Measurements from ENCODE around the gene TMEM51.

DNA sequence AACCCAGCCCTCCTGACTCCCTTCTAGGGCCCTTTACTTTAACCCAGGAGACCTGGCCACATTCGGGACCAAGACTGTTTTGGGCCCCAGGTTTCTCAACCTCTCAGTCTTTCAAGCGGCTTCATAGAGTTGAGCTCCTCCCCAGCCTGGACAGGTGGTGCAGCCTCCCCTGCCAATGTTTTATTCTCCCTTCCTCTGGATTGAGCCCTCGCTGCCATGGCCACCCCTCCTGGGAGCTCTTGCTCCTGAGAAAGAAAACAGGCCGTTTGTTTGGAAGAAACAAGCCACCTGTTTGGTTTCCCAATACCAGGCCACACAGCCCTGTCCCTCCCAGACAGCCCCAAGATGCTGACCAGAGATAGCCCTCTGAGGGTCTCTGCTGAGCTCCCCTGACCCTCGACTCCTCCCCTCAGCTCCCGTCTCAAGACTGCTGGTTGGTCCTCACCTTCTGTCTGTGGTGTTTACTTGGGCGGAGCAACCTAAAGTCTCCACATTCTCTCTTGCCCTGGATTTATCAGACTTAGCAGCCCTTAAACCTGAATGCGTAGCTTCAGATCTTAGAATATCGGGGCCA is 3.3 kb downstream of the TMEM51 start:
- TF ChIP-seq, protein P1, sequence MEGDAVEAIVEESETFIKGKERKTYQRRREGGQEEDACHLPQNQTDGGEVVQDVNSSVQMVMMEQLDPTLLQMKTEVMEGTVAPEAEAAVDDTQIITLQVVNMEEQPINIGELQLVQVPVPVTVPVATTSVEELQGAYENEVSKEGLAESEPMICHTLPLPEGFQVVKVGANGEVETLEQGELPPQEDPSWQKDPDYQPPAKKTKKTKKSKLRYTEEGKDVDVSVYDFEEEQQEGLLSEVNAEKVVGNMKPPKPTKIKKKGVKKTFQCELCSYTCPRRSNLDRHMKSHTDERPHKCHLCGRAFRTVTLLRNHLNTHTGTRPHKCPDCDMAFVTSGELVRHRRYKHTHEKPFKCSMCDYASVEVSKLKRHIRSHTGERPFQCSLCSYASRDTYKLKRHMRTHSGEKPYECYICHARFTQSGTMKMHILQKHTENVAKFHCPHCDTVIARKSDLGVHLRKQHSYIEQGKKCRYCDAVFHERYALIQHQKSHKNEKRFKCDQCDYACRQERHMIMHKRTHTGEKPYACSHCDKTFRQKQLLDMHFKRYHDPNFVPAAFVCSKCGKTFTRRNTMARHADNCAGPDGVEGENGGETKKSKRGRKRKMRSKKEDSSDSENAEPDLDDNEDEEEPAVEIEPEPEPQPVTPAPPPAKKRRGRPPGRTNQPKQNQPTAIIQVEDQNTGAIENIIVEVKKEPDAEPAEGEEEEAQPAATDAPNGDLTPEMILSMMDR (optimal IDR thresholded peaks at IDR 0.05 in 1 of 3, IDR thresholded peaks at IDR 0.05 in 1 of 3, conservative IDR thresholded peaks at IDR 0.05 in 1 of 3; ENCODE audit: extremely low read depth in 1 of 3, insufficient read depth in 2 of 3, low read length in 3 of 3) = no peak
- TF ChIP-seq EZH2 (IDR thresholded peaks at IDR 0.05; ENCODE audit: low read length) = no peak

Data from keratinocyte (primary cell).